ENCODE data around the gene LYSMD4. TPM values are rescaled to one million over a fixed set of nuclear protein-coding genes. Genes with fewer than 3 reads are reported as not detected.

The LYSMD4 gene
- total and polyA plus RNA-seq, 2 donors (not counting 1 experiment from before 2014, with no cell fraction given): 9.7 to 10.3 TPM

- intact Hi-C loops (cut with micrococcal nuclease): loop anchor here (10.0 kb wide), 1 partner anchor 1093 kb away; the partner anchor contains the start of gene IGF1R
- Mint-ChIP-seq H3K4me3 (no peak overlapping the region), H3K4me1 (peaks cover 3% of the 10 kb centered on the region), H3K27ac (no peak overlapping the region), H3K9me3 (ENCODE audit: insufficient read depth) (no peaks in the 10 kb centered on the region), H3K27me3 (no peaks in the 10 kb centered on the region)
- POLR2A ChIA-PET: no interaction called here
- no peaks in the 10 kb centered on the region for H3K27me3 ChIP-seq (replicated peaks in 1 of 4; ENCODE audit: control extremely low read depth in 1 of 4, control insufficient read depth in 3 of 4, insufficient read depth in 4 of 4, low read length in 3 of 4)
- H3K36me3 ChIP-seq (replicated peaks in 1 of 2; ENCODE audit: control extremely low read depth in 1 of 2, control insufficient read depth in 1 of 2, extremely low read depth in 1 of 2, insufficient read depth in 2 of 2, low read length in 1 of 2): no peaks in the 10 kb centered on the region
- H3K4me2 ChIP-seq (replicated peaks; ENCODE audit: low read depth, low read length, poor library complexity, severe bottlenecking): no peak overlapping the region
- no peak overlapping the region for H3K4me3 ChIP-seq (ENCODE audit: control extremely low read depth in 1 of 5, extremely low read depth in 1 of 5, insufficient read depth in 1 of 5, low read depth in 2 of 5, low read length in 4 of 5)
- H3K4me1 ChIP-seq (ENCODE audit: control insufficient read depth in 2 of 2, insufficient read depth in 2 of 2, low read length in 2 of 2): peaks cover 3 to 5% of the 10 kb centered on the region in 2 donors
- TF ChIP-seq CTCF (IDR thresholded peaks at IDR 0.05): no peak
- no peak for TF ChIP-seq EZH2 (IDR thresholded peaks at IDR 0.05; ENCODE audit: borderline replicate concordance, insufficient read depth, low read depth, low read length, poor library complexity, severe bottlenecking)
- H3K27ac ChIP-seq (ENCODE audit: low read length in 2 of 2): no peak overlapping the region
- ATAC-seq (ENCODE audit: low read depth): no peak
- no peak overlapping the region for H2AFZ ChIP-seq (ENCODE audit: insufficient read depth, low read depth, low read length, poor library complexity, severe bottlenecking)
- DNase-seq: no peak
- WGBS (ENCODE audit: insufficient coverage): 95% methylated on average over 2 of the region's 7 CpGs
- no peaks in the 10 kb centered on the region for H4K20me1 ChIP-seq (ENCODE audit: control insufficient read depth, insufficient read depth, low read length, poor library complexity, severe bottlenecking)
- CTCF ChIA-PET: interaction anchor here (1.1 to 1.5 kb wide), 3 partner anchors 9 to 34 kb away, joined by 3 to 6 read pairs (median 4); no protein-coding TSS in a partner anchor
- no peak overlapping the region for H3K9ac ChIP-seq (ENCODE audit: low read length)
- H3K79me2 ChIP-seq (ENCODE audit: control insufficient read depth, insufficient read depth, low read length): no peaks in the 10 kb centered on the region
- peaks cover 0 to 5% (median 0%) of the 10 kb centered on the region in 3 donors for H3K9me3 ChIP-seq (ENCODE audit: control extremely low read depth in 1 of 3, control insufficient read depth in 2 of 3, insufficient read depth in 1 of 3, low read length in 2 of 3)
Measured at GRCh38 chr15:99738021-99738847, 5.0 kb upstream of the LYSMD4 start.

- Histone ChIP-seq H3K4me2 (replicated peaks; ENCODE audit: low read depth, low read length, poor library complexity, severe bottlenecking) (no peak overlapping the region), H3K27ac (ENCODE audit: low read length in 2 of 2) (no peak overlapping the region), H3K9me3 (ENCODE audit: control extremely low read depth in 1 of 3, control insufficient read depth in 2 of 3, insufficient read depth in 1 of 3, low read length in 2 of 3) (peaks cover 0 to 5% (median 0%) of the 10 kb centered on the region in 3 donors), H4K20me1 (ENCODE audit: control insufficient read depth, insufficient read depth, low read length, poor library complexity, severe bottlenecking) (no peaks in the 10 kb centered on the region), H3K4me1 (ENCODE audit: control insufficient read depth in 2 of 2, insufficient read depth in 2 of 2, low read length in 2 of 2) (peaks cover 10 to 13% of the 10 kb centered on the region in 2 donors), H3K79me2 (ENCODE audit: control insufficient read depth, insufficient read depth, low read length) (no peaks in the 10 kb centered on the region), H3K36me3 (replicated peaks in 1 of 2; ENCODE audit: control extremely low read depth in 1 of 2, control insufficient read depth in 1 of 2, extremely low read depth in 1 of 2, insufficient read depth in 2 of 2, low read length in 1 of 2) (no peaks in the 10 kb centered on the region), H3K4me3 (ENCODE audit: control extremely low read depth in 1 of 5, extremely low read depth in 1 of 5, insufficient read depth in 1 of 5, low read depth in 2 of 5, low read length in 4 of 5) (no peak overlapping the region), H3K27me3 (replicated peaks in 1 of 4; ENCODE audit: control extremely low read depth in 1 of 4, control insufficient read depth in 3 of 4, insufficient read depth in 4 of 4, low read length in 3 of 4) (no peaks in the 10 kb centered on the region), H3K9ac (ENCODE audit: low read length) (no peak overlapping the region), H2AFZ (ENCODE audit: insufficient read depth, low read depth, low read length, poor library complexity, severe bottlenecking) (no peak overlapping the region)
- H3K9me3 Mint-ChIP-seq (ENCODE audit: insufficient read depth): no peaks in the 10 kb centered on the region
- CTCF ChIA-PET: interaction anchor here (1.2 to 8.3 kb wide), 3 partner anchors 17 to 483 kb away, joined by 3 to 48 read pairs (median 4); no protein-coding TSS in a partner anchor
- H3K27me3 Mint-ChIP-seq: no peaks in the 10 kb centered on the region
- 100% methylated on average over 2 of the region's 2 CpGs for WGBS (ENCODE audit: insufficient coverage)
- TF ChIP-seq EZH2 (IDR thresholded peaks at IDR 0.05; ENCODE audit: borderline replicate concordance, insufficient read depth, low read depth, low read length, poor library complexity, severe bottlenecking): no peak
- TF ChIP-seq CTCF (IDR thresholded peaks at IDR 0.05): no peak
- H3K4me3 Mint-ChIP-seq: no peak overlapping the region
- POLR2A ChIA-PET: no interaction called here
- H3K4me1 Mint-ChIP-seq: peaks cover 12% of the 10 kb centered on the region
- DNase-seq (no peak), ATAC-seq (ENCODE audit: low read depth) (no peak)
- intact Hi-C loops (cut with micrococcal nuclease): loop anchor here (10.0 kb wide), 1 partner anchor 1092 kb away; the partner anchor contains the start of gene IGF1R
- H3K27ac Mint-ChIP-seq: no peak overlapping the region
Measured at GRCh38 chr15:99736702-99737101, 3.5 kb upstream of the LYSMD4 start.
